HEK293 (cell line): ENCODE measurements around the gene ACSS2.

Experiments
- ZNF776 ChIP-seq: fragments of 450-650 bp; formaldehyde crosslinking; IDR thresholded peaks from 2 replicates; pipeline ENCODE4 v1.5.0; 2017; ENCODE audit warnings: missing biosample characterization, missing genetic modification characterization, borderline replicate concordance
- TF ChIP-seq, protein P1 (sequence below): fragments of 450-650 bp; formaldehyde crosslinking; IDR thresholded peaks from 2 replicates; pipeline ENCODE4 v1.5.1; 2016; ENCODE audit warnings: missing biosample characterization, missing genetic modification characterization

DNA sequence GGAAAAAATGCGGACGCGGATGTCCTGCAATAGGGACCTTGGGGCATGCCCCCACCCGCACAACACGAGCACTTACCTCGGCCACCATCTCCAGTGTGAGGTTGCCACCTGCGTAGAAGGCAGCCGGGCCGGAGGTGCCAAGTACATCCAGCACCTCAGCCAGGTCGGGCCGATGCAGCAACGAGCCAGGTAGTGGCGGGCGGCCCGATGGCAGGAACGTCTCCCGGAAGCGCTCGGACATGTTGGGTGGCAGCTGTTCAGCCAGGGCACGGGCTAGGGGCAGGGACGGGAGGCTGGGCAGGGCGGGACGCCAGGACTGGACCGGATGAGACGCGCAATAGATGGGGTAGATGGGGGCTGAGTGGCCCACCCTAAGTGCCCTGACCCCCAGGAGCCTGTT lies 17.0 kb upstream of the ACSS2 start:
- TF ChIP-seq, protein P1, sequence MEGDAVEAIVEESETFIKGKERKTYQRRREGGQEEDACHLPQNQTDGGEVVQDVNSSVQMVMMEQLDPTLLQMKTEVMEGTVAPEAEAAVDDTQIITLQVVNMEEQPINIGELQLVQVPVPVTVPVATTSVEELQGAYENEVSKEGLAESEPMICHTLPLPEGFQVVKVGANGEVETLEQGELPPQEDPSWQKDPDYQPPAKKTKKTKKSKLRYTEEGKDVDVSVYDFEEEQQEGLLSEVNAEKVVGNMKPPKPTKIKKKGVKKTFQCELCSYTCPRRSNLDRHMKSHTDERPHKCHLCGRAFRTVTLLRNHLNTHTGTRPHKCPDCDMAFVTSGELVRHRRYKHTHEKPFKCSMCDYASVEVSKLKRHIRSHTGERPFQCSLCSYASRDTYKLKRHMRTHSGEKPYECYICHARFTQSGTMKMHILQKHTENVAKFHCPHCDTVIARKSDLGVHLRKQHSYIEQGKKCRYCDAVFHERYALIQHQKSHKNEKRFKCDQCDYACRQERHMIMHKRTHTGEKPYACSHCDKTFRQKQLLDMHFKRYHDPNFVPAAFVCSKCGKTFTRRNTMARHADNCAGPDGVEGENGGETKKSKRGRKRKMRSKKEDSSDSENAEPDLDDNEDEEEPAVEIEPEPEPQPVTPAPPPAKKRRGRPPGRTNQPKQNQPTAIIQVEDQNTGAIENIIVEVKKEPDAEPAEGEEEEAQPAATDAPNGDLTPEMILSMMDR (tag by site-specific recombination) = no peak
- TF ChIP-seq ZNF776 (tag by site-specific recombination) = no peak
